ENCODE results near the gene OR8A1. TPM values are rescaled to one million over a fixed set of nuclear protein-coding genes. Genes with fewer than 3 reads are reported as not detected.

OR8A1 gene
- total and polyA plus RNA-seq, 7 donors = not detected

DNA sequence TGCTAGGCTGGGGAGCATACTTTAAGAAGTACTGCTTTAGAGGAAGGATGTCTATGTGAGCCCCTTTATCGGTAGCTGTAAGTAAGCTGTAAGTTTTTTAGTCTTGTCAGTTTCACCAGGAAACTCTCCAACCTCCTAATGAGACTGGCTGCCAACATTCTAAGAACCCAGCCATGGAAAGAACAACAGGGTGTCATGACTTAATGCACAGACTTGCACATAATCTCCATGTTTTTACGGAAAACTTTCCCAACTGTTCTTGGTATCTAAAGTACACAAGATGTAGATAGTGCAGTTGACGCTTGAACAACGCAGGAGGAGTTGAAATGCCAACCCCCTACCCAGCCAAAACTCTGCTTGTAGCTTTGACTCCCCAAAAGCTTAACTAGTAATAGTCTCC, 9.0 kb downstream of the OR8A1 start:
- Histone ChIP-seq H3K27ac (no peak overlapping the region), H3K4me1 (no peaks in the 10 kb centered on the region), H3K36me3 (ENCODE audit: insufficient read depth in 1 of 2, low read depth in 1 of 2) (no peaks in the 10 kb centered on the region), H3K9me3 (no peaks in the 10 kb centered on the region), H3K27me3 (ENCODE audit: insufficient read depth in 3 of 3, low read length in 2 of 3) (no peaks in the 10 kb centered on the region), H3K4me3 (no peak overlapping the region)
- 58 to 65% (median 61%) methylated on average over 4 of the region's 4 CpGs for WGBS, 3 donors
- intact Hi-C loops (cut with DNase I) = no loop called here
- TF ChIP-seq, protein P1, sequence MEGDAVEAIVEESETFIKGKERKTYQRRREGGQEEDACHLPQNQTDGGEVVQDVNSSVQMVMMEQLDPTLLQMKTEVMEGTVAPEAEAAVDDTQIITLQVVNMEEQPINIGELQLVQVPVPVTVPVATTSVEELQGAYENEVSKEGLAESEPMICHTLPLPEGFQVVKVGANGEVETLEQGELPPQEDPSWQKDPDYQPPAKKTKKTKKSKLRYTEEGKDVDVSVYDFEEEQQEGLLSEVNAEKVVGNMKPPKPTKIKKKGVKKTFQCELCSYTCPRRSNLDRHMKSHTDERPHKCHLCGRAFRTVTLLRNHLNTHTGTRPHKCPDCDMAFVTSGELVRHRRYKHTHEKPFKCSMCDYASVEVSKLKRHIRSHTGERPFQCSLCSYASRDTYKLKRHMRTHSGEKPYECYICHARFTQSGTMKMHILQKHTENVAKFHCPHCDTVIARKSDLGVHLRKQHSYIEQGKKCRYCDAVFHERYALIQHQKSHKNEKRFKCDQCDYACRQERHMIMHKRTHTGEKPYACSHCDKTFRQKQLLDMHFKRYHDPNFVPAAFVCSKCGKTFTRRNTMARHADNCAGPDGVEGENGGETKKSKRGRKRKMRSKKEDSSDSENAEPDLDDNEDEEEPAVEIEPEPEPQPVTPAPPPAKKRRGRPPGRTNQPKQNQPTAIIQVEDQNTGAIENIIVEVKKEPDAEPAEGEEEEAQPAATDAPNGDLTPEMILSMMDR (IDR thresholded peaks at IDR 0.05) = no peak
- DNase-seq (no peak), ATAC-seq (no peak)

DNA sequence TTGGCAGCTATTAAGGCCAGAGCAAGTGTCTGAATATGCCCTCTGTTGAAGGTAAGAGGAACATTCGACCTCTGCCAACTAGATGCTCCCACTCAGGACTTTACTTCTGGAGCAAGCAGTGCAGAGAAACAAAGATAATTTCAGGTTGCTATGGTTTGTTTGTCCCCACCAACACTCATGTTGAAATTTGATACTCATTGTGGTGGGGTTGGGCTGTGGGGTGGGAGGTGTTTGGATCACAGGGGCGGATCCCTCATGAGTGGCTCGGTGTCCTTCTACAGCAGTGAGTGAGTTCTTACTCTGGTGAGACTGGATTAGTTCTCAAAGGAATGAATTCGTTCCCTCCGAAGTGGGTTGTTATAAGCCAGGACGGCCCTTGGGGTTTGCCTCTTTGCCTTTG, 12.0 kb downstream of the OR8A1 start:
- ATAC-seq = no peak
- TF ChIP-seq, protein P1 (IDR thresholded peaks at IDR 0.05) = no peak
- intact Hi-C loops (cut with DNase I) = loop anchor here (5.0 to 10.0 kb wide), 2 partner anchors 165 to 507 kb away; no protein-coding TSS in a partner anchor

DNA sequence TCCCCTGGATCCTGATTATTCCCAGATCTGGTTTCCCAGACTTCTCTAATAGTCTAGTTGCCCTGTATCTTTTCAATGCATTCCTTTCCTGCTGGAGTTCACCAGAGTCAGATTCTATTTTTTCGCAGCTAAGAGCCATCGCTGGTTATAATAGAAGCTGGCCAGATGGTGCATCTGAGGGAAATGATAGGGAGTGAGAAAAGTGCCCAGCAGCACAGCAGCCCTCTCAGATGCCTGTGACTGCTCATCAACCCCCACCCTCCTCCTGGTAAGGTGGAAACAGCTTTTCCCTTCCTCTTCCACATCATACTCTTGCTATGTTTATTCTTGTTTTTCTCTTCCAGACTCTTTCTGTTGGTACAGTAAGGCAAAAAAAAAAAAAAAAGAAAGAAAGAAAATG, 12.8 kb downstream of the OR8A1 start:
- Histone ChIP-seq H3K4me3 (no peak overlapping the region), H3K4me1 (no peaks in the 10 kb centered on the region), H3K9me3 (no peaks in the 10 kb centered on the region), H3K36me3 (ENCODE audit: insufficient read depth in 1 of 2, low read depth in 1 of 2) (no peaks in the 10 kb centered on the region), H3K27ac (no peak overlapping the region), H3K27me3 (ENCODE audit: insufficient read depth in 3 of 3, low read length in 2 of 3) (no peaks in the 10 kb centered on the region)
- intact Hi-C loops (cut with DNase I) = loop anchor here (5.0 to 10.0 kb wide), 2 partner anchors 165 to 508 kb away; no protein-coding TSS in a partner anchor
- TF ChIP-seq, protein P1 (IDR thresholded peaks at IDR 0.05) = no peak
- WGBS, 3 donors = 56 to 75% (median 63%) methylated on average over 2 of the region's 2 CpGs
- no peak for ATAC-seq
- DNase-seq = no peak

More for the DNA sequence above, 12.0 kb downstream of the OR8A1 start:
- no peak for DNase-seq
- no peaks in the 10 kb centered on the region for H3K36me3 ChIP-seq (ENCODE audit: insufficient read depth in 1 of 2, low read depth in 1 of 2)
- no peaks in the 10 kb centered on the region for H3K4me1 ChIP-seq
- H3K27ac ChIP-seq = no peak overlapping the region
- WGBS, 3 donors = 75 to 88% (median 87%) methylated on average over 5 to 6 of the region's 6 CpGs
- H3K27me3 ChIP-seq (ENCODE audit: insufficient read depth in 3 of 3, low read length in 2 of 3) = no peaks in the 10 kb centered on the region
- no peaks in the 10 kb centered on the region for H3K9me3 ChIP-seq
- no peak overlapping the region for H3K4me3 ChIP-seq

DNA sequence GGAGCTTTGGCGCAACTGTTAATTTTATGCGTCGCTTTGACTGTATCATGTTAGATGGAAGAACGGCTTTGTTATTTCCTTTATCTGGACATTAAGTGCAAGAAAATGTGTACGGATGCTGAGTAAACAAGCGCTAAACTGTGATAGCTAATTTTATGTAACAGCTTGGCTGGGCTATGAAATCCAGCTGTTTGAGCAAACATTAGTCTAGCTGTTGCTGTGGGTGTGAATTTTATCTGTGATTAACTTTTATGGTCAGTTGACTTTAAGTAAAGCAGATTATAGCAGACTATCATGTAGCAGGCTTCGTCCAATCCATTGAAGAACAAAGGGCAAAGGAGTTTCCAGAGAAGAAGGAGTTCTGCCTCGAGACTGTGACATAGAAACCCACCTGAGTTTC, 14.0 kb downstream of the OR8A1 start:
- intact Hi-C loops (cut with DNase I) = loop anchor here (5.0 to 10.0 kb wide), 2 partner anchors 166 to 509 kb away; no protein-coding TSS in a partner anchor
- Histone ChIP-seq H3K36me3 (ENCODE audit: insufficient read depth in 1 of 2, low read depth in 1 of 2) (no peaks in the 10 kb centered on the region), H3K27ac (no peak overlapping the region), H3K4me1 (no peaks in the 10 kb centered on the region), H3K4me3 (no peak overlapping the region), H3K9me3 (no peaks in the 10 kb centered on the region), H3K27me3 (ENCODE audit: insufficient read depth in 3 of 3, low read length in 2 of 3) (no peaks in the 10 kb centered on the region)
- DNase-seq (no peak), ATAC-seq (no peak)
- 77 to 86% (median 82%) methylated on average over 8 of the region's 8 CpGs for WGBS, 3 donors
- TF ChIP-seq, protein P1 (IDR thresholded peaks at IDR 0.05) = no peak
